Measurements from ENCODE around the gene MYBPC2.

DNA sequence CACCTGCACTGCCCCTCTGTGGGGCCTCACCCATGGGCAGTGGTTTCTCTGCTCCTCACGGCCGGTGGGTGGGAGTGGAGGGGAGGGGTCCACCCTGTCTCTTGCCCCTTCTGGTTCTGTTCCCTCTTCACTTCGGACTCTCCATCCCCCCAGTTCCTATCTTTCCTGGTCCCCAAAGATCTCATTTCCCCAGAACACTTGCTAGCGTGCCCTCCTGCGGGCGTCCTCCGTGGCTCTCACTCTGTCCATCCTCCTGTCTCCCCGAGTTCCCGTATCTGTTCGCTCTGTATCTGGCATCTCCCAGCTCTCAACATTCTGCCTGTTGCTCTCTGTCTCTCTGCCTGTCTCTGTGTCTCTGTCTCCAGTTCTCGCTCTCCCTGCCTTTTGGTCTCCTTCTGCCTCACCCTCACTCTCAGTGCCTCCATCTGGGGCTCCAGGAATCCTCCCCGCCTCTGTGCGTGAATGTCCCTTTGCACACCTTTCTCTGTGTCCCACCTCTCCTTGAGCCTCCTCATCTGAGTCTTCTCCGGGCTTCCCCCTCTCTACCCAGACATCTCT lies 13.6 kb upstream of the MYBPC2 start:
- TF ChIP-seq CTCF (conservative IDR thresholded peaks at IDR 0.05; ENCODE audit: low read depth, low read length) (no peak), POLR2A (IDR thresholded peaks at IDR 0.05; ENCODE audit: low read depth, low read length) (no peak), SMC3 (IDR thresholded peaks at IDR 0.05; ENCODE audit: low read depth, low read length) (no peak), CEBPB (IDR thresholded peaks at IDR 0.05; ENCODE audit: low read depth, low read length) (no peak)
